ENCODE measurements around the gene DDRGK1.

DNA sequence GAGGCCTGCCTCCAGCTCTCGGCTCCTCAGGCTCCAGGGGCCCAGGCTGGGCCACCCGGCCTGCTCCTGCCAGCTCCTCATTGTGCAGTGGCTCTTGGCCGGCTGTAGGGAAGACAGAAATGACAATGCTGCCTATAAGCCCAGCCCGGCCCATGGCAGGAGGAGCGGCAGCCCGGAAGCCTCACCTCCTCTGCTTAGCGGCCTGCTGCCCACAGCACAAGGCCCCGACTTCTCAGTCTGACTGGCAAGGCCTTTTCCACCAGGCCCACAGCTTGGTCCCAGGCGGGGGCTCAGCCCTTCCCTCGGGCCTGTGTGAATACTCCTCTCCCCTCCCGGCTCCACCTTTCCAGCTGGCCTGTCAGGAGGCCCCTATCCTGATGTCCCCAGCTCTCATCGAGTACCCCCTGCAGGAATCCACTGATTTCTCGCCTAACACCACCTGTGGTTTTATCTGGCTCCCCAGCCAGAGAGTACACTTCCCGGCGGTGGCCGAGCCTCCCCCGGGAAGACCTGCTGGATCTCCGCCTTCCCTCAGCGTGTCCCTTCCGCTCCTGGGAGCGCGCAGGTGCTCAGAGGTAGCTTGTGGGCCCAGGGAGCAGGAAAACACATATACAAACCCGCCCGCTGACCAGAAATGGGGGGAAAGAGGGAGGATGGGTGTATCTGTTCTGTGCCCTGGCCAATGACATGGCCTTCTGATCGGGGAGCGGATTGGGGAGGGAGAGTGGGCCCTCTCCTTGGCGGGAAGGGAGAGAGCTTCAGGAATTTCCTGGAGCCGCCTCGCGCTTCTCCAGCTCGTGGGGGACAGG, 963 bp downstream of the DDRGK1 start:
- TF ChIP-seq CTCF (IDR thresholded peaks at IDR 0.05; ENCODE audit: low read depth, low read length) (no peak), EZH2phosphoT487 (IDR thresholded peaks at IDR 0.05; ENCODE audit: low read depth) (no peak)
